Hematopoietic multipotent progenitor cell treated with erythropoietin and hydrocortisone succinate and interleukin-3 and kit ligand, for 4 days (in vitro differentiated cells): ENCODE measurements around the gene IGFN1.
A peak's percentile ranks its signal among the peaks of the same experiment; 100 is the strongest.

Experiments
- DNase-seq: peaks from one replicate; pipeline ENCODE4 v3.0.0-alpha.2; 2015

The IGFN1 gene

DNA sequence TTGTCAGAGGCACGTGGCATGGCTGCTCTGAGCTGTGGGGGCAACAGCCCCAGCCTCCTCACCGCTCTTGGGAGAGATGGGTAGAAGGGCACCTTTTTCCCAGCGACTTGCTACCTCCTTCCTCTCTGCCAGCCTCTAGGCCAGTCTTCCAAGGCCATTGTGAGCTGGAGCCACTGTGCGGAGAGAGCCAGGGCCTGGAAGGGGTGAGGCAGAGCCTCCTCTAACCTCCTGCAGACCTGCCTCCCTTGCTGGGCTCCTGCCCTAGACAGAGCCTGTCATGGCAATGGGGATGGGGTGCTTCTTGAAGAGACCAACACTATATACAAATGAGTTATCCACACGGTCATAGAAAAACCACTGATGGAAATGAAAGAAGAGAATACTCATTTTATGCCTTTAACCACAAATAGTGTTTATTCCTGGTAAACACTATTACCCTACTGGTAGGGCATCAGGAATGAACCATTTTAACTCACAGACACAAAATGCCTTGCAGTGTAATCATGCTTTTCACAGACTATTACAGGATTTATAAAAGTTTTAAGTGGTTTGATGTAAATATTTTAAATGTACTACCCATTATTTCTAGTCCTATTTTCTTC lies 5.0 kb upstream of the IGFN1 start:
- no peak for DNase-seq

DNA sequence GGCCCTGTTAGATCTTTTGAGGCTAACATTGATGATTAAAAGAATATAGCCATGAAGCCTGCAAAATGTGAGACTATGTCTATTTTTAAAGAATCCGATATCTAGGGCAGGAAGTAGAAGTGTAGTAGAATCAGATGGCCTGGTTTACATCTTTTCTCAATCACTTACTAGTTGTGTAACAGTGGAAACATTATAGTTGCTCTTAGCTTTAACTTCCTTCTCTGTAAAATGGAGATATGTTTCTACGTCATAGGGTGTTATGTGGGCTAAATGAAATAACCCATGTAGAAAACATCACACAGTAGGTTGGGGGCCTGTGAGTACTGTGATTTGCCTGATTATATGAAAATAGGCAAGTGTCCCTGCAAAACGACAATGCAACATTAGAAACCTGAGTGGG lies 4.4 kb upstream of the IGFN1 start:
- DNase-seq, result peak; percentile 9

DNA sequence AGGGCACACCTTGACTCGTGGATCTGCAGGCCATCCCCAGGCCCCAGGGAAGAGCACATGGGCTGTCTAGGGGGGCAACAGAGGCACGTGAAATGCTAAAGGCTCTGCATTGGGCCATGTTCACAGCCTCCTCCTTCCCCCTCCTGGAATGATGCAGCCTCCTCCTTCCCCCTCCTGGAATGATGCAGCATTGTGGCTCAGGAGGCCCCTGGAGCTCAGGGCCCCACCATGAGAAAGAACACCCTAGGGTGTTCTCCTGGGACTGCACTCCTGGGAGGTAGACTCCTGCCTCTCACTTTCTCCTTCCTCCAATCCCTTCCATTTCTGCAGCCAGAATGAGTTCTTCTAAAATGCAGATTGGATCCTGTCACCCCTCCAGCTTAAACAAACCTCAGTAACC lies 1.5 kb upstream of the IGFN1 start:
- DNase-seq, result no peak

GRCh38 chr1:201190005-201190404 lies 619 bp upstream of the IGFN1 start:
- DNase-seq, result no peak

DNA sequence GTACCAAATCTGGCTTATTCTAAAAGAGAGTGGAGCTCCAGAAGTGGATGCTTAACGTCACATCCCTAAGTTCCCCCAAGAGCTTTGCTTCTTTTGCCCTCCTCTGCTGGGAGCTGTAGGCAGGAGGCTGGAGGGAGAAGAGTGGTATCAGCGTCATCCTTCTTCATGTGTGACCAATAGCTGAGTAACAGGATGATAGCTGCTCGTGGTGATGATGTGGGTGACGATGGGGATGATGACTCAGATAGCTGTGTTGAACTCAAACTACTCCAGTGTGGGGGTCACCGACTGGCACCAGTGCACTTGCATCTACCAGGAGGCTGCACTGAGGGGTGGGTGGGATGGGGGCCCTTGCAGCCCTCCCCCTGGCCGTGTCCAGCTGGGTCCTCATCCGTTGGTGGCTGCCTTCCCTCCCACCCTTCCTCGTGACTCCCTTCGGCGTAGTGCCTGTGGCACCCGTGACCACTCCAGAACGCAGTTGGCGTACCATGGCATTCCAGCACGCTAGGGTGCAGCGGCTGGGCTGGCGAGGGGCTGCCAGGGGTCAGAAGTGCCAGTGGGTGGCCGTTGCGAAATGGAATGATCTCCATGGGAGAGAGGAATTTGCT lies 1.1 kb downstream of the IGFN1 start:
- no peak for DNase-seq

- DNase-seq, result no peak
These were observed 1.7 kb downstream of the IGFN1 start for GRCh38 chr1:201192261-201192788.

DNA sequence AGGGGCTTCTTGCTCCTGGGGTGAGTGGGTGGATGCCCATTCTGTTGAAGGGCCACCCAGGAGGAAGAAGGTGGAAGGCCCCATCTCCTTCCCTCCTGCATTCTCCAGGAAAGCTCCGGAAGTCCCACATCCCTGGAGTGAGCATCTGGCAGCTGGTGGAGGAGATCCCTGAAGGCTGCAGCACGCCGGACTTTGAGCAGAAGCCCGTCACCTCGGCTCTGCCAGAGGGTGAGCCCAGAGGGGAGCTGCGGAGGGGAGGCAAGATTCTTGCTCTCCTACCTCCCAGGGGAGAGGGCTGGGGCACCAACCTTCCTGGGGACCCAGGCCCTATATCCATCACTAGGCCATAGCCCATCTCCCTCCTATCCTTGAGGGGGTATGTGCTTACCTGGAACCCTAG lies 3.4 kb downstream of the IGFN1 start:
- no peak for DNase-seq

DNA sequence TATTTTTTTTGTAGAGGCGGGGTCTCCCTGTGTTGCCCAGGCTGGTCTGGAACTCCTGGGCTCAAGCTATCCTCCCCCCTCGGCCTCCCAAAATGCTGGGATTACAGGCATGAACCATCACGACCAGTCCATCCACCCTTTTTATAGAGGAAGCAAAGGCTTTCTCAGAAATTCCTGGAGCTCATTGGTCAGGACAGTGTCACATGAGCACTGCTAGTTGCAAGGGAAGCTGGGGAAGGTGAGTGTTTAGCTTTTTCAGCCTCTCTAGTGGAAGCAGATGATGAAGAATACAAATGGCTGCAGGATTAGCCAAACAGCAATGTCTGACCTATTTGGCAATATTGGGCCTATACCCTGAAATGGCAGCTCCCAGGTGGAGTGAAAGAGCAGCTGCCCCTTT lies 8.0 kb downstream of the IGFN1 start:
- DNase-seq, result no peak

DNA sequence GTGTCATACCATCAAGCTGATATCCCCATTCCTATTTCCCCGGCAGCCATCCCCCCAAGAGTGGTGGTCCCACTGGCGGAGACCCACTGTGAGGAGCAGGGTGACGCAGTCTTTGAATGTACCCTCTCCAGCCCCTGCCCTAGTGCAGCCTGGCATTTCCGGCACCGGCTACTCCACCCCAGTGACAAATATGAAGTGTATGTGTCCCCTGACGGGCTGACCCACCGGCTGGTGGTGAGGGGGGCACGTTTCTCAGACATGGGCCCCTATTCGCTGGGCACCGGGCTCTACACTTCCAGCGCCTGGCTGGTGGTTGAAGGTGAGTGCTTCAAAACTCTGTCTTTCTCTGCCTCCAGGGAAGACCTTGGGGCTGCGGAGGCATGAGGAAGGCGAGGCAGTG lies 14.4 kb downstream of the IGFN1 start:
- no peak for DNase-seq

GRCh38 chr1:201206176-201206575 lies 15.6 kb downstream of the IGFN1 start:
- DNase-seq, result no peak

GRCh38 chr1:201207046-201207445 lies 16.4 kb downstream of the IGFN1 start:
- no peak for DNase-seq

GRCh38 chr1:201208236-201208635 lies 17.6 kb downstream of the IGFN1 start:
- DNase-seq, result no peak

- DNase-seq, result no peak
These were observed 21.4 kb downstream of the IGFN1 start for GRCh38 chr1:201212056-201212455.

- DNase-seq, result no peak
These were observed 21.9 kb downstream of the IGFN1 start for GRCh38 chr1:201212461-201213055.

DNA sequence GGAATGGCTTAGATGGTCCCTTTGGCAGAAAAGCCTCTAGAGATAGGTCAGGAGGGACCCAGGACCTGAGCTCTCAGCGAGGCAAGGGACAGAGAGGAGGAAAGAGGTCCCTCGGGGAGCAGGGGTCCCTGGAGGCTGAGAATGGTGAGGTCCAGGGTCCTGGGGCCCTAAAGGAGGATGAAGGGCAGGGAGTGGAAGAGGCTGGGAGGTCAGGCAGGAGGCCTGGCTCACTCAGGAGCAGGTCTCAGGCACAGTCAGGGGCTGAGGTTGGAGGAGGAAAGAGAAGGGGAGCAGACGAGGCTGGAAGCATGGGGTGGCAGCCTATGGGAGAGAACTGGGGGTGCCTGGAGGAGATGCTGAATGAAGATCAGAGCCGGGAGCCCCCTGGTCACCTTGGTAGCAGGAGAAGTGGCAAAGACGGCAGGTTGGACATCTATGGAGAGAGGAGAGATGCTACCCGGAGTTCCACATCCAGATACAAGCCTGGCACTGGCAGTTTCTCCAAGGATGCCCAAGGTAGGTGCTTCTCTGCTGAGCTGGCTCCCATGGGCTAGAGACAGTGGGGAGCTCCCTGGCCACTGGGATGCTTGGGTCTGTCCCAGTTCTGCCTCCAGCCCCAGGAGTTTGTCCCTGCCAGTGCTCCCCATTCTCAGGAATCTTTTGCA lies 22.6 kb downstream of the IGFN1 start:
- DNase-seq, result no peak

GRCh38 chr1:201213926-201214325 lies 23.3 kb downstream of the IGFN1 start:
- DNase-seq, result no peak

DNA sequence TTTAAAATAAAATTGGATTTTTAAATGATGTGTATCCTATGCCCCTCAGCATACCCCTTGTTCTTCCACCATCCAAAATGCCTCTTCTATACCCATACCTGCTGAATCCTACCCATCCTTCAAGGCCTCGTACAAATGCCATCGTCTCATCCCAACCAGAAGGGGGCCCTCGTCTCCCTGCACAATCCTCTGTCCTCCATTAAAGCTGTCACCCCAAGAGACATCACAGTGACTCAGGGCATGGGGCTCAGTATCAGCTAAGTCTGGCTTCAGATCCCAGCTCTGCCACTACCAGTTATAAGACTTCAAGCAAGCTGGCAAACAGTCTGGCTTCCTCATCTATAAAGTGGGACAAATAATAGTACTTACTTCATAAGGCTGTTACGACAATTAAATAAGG lies 23.8 kb downstream of the IGFN1 start:
- DNase-seq, result peak; percentile 28

DNA sequence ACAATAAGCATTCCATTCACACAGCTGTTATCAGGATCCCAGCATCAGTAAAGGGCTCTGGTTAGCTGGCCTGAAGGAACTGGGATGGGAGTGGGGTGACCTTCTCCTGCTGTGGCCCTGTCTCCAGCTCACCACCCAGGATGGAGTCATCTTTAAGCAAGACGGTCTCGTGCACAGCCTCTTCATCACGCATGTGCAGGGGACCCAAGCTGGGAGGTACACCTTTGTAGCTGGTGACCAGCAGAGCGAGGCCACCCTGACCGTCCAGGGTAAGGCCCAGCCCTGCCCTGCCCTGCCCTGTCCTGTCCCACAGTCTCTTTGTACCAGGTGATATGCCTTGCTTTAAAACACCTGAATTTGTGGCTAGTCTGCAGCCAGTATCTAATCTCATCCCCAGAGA lies 24.3 kb downstream of the IGFN1 start:
- no peak for DNase-seq

DNA sequence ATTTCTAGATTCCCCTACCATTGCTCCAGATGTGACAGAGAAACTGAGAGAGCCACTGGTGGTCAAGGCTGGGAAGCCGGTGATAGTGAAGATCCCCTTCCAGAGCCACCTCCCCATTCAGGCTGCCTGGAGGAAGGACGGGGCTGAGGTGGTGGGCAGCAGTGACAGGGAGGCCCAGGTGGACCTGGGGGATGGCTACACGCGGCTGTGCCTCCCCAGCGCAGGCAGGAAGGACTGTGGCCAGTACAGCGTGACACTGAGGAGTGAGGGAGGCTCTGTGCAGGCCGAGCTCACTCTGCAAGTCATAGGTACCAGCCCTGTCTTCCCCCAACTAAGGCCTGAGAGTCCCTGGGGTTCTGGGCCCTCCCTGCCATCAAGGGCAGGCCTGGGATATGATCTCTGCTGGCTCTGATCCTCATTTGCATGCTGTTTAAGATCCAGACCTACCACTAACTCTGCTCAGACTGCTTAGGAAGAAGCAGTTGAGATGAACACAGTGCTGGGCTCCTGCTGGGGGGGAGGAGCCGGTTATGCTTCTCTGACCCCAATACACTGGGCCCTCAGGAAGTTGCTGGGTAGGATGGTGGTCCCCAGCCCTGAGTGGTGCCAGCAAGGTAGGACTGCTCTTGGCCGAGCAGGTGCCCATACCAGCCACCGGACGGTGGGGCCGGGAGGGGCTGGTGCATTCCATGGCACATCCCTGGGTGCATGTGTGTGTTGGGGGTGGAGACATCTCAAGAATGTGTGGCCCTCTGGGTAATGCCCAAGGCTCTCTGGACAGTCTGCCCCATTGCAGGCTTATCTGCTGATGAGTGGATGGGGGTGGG lies 25.1 kb downstream of the IGFN1 start:
- no peak for DNase-seq

- DNase-seq, result no peak
These were observed 25.9 kb downstream of the IGFN1 start for GRCh38 chr1:201216395-201217085.

- no peak for DNase-seq
These were observed 26.5 kb downstream of the IGFN1 start for GRCh38 chr1:201217146-201217545.

- DNase-seq, result no peak
These were observed 27.2 kb downstream of the IGFN1 start for GRCh38 chr1:201217851-201218250.
